TTC549 (cell line): ENCODE measurements around the gene SAMD14.
"Not testable (repeated sequence)": the region's sequence is repeated elsewhere in the genome, so short reads cannot be mapped to it uniquely, and the experiment has no call there.

Experiments
- FAIRE-seq: peaks from 2 replicates; lab custom pipeline; 2012; peaks lifted over from hg19 to GRCh38; lab: Jason Lieb, UNC

Gene SAMD14

GRCh38 chr17:50074227-50074626 is 55.7 kb downstream of the SAMD14 start:
- no peak for FAIRE-seq

GRCh38 chr17:50072925-50073324 is 57.0 kb downstream of the SAMD14 start:
- FAIRE-seq = no peak

GRCh38 chr17:50072130-50072529 is 57.8 kb downstream of the SAMD14 start:
- no peak for FAIRE-seq

- no peak for FAIRE-seq
These were observed 58.3 kb downstream of the SAMD14 start for GRCh38 chr17:50071692-50072091.

- FAIRE-seq = no peak
These were observed 58.9 kb downstream of the SAMD14 start for GRCh38 chr17:50070908-50071680.

- FAIRE-seq = no peak
These were observed 62.0 kb downstream of the SAMD14 start for GRCh38 chr17:50067996-50068395.

- no peak for FAIRE-seq
These were observed 63.0 kb downstream of the SAMD14 start for GRCh38 chr17:50066995-50067394.

GRCh38 chr17:50065056-50065455 is 64.9 kb downstream of the SAMD14 start:
- FAIRE-seq = no peak

GRCh38 chr17:50064253-50065001 is 65.5 kb downstream of the SAMD14 start:
- FAIRE-seq = no peak

- FAIRE-seq = no peak
These were observed 66.3 kb downstream of the SAMD14 start for GRCh38 chr17:50063561-50064252.

- no peak for FAIRE-seq
These were observed 67.4 kb downstream of the SAMD14 start for GRCh38 chr17:50062293-50063243.

GRCh38 chr17:50061713-50062045 is 68.3 kb downstream of the SAMD14 start:
- not testable (repeated sequence) for FAIRE-seq

- FAIRE-seq = no peak
These were observed 68.8 kb downstream of the SAMD14 start for GRCh38 chr17:50060951-50061712.
